SKM-1 (cell line): ENCODE results near the gene ADGRL4.
A peak's percentile ranks its signal among the peaks of the same experiment; 100 is the strongest.
"Not testable (repeated sequence)": the region's sequence is repeated elsewhere in the genome, so short reads cannot be mapped to it uniquely, and the experiment has no call there.

ENCODE experiments used
- DNase-seq: peaks from one replicate; lab custom pipeline; 2025; ENCODE audit not compliant: unreplicated experiment; lab: John Stamatoyannopoulos, UW

ADGRL4 gene

DNA sequence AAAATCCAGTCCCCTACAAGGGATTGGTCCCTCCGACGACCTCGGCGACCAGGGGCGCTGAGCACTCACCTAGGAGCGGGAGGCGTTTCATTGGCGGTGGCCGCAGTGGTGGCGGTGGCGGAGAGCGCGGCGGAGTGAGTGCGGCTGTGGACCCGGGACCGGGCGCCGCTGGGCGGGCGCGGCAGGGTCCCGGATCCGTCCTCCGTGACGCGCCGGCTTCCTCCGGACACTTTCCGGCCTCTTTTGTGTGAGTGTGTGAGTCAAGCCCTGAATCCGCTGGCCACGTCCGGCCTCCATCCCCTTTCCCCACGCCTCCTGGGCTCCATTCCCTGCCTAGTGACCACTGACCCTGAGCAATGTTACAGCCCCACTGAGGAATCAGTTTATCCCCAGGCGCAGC is at the start of gene ADGRL4:
TSS of gene ADGRL4 (minus strand) at position 167 of the 400 bp plus-strand sequence. CDS start at position 91, 76 bp downstream.
- no peak for DNase-seq

DNA sequence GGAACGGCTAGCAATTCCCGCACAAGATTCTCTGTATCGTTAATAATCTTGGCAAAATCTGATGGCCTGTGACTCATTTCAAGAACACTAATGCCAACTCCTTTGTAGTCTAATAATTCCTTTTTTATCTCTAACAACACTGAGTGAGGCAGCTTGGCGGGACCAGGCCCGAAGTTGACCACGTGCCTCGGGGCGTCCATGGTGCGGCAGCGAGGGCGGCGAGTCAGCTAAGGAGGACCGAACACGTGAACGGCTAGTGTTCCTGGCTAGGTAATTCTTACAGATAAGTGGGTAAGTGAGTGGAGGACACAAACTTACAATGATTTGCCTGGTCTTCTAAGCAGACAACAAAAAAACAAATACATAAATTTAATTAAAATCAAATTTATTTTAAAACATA is 49.3 kb upstream of the ADGRL4 start:
- no peak for DNase-seq

DNA sequence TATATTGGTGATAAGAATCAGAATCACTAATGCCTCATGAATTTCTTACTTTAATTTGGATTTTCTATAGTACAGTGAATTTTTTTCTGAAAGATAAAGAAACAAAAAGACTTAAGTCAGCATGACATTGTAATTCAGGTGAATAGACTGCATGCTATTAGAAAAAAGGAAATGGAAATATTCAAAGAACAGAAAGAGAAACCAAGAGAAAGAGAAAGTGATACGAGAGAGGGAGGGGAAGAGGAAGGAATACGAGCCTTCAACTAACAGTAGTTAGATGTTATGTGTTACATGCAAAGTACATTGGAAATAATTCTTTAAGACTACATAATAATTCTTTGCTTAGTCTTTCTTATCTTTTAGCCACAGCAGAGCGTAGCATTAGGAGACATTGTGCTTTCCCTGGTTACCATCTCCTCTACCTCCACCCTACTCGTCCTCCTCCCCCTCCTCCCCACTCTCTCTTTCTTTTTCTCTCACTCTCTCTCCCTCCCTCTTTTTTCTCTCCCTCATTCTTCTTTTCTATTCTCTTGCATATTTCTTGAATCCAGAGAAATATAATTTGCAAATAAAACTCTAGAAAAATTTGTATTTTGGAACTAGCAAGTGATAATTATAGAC is 46.4 kb upstream of the ADGRL4 start:
- DNase-seq = no peak

DNA sequence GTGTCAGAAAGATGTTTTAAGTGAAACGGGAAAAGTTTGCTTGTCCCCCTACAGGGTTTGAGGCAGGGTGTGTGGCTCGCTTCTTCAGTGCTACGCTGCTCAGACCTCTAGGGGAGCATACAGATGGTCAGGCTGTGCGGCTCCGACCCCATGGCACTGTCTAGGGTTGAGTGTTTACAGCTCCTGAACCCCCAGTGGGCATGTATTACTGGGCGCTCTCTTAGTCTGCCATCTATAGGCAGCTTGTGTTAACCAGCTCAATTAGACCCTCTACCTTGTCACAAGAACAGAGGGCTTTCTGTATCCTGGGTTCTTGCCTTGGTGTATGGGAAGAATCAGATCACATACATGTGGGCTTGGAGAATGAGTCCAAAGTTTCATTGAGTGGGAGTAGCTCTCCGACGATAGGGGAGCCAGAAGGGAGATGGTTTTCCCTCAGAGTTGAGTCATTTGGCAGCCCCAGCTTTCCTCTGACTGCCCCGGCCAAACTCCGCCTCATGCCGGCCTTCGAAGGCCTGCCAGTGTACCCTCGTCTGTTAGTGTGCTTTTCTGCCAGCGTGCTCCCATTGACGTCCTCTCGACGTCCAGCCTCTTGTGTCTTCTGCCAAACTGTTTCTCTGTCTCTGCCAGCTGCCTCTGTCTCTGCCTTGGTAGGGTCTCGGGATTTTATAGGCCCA is 38.6 kb upstream of the ADGRL4 start:
- DNase-seq = no peak

DNA sequence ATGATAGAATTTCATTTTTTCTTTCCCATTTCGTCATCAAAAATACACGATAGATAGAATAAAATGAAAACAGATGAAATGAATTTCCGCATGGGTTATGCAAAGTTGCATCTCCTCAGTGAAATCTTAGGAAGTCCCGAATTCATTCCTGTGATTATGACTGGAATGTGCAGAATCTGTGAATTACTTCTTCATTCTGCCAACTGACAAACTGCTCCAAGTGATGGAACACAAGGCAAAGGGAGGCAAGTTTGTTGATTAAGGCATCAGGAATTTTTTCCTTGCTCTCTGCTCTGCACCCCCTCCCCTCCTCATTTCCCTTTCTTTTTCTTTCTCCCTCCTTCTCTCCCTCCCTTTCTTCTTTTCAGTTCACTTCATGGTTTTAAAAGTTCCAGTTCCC is 37.0 kb upstream of the ADGRL4 start:
- DNase-seq = no peak

DNA sequence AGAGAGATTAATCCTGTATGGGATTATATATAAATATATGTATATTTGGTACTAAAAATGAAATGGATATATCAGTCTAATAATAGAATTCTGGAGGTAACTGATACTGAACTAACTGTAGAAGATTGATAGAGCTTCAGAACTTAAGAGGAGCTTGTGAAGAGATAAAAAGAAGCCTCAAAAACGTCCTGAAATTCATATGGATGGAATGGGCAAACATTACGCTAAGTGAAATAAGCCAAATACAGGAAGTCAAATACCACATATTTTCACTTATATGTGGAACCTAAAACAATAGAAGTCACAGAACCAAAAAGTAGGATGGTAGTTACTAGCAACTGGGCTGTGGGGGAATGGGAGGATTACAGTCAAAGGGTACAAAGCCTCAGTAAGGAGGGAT is 36.0 kb upstream of the ADGRL4 start:
- no peak for DNase-seq

DNA sequence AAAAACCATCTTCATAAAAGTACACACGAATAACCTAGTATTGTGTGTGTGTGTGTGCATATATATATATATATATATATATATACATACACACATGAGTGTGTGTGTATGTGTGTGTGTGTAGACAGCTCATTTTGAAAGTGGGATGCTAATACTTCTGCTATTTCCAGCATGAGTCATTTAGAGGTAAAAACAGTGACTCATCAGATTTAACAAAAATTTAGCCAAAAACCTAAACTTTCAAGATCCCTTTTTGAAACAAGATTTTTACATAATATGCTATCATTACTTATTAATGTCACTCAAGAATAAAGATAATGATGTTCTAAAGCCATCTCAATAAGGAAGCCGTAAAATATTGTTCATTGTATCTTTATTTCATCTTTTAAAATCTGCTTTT is 35.6 kb upstream of the ADGRL4 start:
- peak; percentile 3 for DNase-seq

DNA sequence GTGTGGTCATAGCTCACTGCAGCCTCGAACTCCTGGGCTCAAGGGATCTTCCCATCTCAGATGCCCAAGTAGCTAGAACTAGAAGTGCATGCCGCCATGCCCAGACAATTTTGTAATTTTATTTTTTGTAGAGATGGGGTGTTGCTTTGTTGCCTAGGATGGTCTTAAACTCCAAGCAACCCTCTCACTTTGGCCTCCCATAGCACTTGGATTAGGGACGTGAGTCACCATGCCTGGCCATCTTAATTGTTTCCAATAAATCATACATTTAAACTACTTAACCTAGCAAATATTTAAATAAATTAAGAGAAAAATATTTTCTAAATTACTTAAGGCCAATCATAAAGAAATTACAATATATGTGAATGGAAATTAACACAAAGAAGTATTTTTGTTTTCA is 35.1 kb upstream of the ADGRL4 start:
- DNase-seq = no peak

DNA sequence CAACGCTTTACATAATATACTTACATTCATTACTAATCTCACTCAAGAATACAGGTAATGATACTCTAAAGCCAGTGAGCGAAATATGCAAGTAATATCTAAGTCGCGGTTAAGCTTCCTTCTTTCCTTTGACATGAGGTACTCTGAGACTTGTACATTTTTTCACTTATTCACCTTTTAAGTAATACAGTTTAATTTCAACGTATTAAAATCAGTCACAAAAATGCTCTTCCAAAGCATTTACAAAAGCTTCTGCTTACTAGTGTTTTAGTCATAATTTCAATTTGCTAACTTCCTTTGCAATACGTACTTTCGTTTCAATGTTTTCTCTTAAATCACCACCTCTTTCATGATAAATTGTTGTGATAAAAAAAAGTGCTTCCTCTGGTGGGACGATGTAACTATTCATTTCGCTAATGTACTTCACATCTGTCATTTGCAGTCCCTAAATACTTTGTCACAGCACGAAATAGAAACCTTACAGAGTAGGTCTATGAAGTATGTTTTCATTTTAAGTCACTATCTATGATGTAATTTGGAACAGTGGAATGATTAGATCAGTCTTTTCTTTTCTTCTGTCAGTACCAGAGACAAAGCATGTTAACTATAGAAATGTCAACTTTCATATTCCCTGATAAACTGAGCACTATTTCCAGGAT is 34.0 kb upstream of the ADGRL4 start:
- no peak for DNase-seq

DNA sequence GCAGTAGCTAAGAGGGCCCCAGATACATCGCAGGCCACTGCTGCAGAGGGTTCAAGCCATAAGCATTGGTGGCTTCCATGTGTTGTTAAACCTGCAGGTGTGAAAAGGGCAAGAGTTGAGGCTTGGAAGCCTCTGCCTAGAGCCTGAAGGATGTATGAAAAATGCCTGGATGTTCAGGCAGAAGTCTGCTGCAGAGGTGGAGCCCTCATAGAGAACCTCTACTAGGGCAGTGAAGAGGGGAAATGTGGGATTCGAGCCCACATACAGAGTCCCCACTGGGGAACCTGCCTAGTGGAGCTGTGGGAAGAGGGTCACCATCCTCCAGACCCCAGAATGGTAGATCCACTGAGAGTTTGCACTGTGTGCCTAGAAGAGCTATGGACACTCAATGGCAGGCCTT is 30.6 kb upstream of the ADGRL4 start:
- DNase-seq = no peak

DNA sequence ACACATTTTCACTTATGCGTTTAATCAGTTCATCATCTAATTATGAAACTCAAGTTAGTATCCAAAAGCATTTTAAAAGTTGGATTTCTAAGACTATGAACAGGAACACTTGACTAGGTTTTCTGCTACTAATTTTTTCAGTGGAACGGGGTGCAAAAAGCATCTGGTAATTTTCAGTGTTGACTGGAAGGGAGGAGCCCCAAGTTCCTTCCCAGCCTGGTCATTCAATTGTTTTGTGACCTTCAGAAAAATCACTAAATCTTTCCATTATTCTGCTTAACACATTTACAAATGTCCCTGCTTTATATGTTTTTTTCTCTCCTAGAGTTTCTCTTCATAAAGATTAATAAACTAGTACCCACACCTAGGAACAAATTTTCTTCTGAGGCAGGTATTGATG is 6.0 kb upstream of the ADGRL4 start:
- no peak for DNase-seq

DNA sequence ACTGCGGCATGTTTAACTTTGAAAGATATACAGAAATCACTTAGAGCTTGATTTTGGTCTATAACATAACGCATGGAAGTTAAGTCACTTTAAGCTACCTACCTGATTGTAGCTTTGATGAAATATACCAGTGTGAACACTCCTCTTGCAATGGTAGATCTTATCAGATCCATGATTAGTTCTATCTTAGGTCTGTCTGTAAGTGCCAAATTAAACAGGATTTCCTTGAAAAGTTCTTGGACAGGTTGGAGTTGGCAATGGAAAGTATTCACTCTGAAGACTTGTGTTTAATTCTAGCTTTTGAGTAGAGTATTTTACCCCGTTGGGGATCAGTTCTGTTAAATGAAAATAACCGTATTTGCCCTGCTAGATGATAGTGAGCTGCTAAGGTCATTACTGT is 4.1 kb upstream of the ADGRL4 start:
- no peak for DNase-seq

DNA sequence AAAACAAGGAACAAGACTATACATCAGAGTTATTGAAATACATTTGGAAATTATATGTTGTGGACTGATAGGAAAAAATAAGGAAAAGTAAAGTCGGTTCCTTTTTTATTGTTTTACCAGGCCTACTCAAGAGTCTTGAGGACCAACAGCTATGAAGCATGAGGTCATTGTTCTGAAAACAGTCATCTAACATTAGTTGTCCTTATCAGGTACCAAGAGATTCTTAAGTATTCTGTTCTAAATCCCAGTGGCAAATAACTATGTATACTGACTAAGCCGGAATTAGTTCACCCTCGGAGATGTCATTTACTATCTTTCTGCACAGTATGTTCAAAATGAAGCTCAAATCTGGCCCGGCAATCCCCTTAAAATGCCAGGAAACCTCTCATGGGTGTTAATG is 585 bp downstream of the ADGRL4 start:
- no peak for DNase-seq

DNA sequence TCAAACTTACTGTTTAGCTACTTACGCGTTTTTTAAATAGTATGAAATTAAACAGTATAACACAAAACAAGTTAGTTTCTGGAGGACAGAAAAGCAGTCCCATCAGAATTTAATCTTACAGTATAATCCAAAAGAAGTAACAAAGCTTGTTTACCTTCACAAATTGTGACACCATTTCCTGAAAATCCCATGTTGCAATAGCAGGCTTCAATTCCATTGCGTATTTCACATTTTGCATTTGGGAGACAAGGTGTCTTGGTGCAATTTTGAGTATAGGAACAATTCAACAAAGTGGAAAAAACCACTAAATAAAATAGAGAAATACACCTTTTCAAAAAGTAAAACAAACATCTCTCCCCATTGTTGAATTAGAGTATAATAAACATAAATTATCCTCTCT is 1.6 kb downstream of the ADGRL4 start:
- no peak for DNase-seq

DNA sequence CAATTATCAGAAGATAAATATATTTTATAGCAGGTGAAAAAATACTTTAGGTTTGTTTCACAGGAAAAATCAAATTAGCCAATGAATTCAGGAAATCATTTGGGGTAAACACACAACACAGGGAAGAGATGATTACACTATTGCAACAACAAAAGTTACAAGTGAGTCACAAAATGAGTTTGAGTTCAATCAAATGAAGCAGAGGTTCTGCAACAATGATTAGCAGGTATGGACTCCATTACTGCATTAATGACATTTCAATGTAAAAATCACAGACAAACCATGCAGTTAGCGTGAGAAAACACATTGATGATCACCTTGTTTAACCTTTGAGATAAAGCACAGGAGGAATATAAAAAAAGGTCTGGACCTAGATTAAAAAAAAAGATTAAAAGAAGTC is 9.7 kb downstream of the ADGRL4 start:
- DNase-seq = no peak

DNA sequence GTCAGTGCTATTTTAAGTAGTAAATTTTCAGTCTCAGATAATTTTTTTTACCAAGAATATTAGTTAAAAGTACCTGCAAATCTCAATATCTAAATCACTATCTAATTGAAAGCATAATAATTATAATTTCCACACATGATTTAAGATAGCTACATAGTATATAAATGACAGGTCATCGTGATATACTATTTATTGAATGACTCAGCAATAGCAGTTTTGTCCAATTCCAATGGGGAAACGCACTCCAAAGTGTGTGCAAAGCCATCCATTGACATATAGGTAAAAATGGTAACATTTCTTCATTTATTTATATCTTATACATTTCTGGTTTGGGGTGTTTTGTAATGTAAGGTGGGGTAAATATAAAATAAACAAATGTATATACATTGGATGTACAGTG is 19.5 kb downstream of the ADGRL4 start:
- no peak for DNase-seq

DNA sequence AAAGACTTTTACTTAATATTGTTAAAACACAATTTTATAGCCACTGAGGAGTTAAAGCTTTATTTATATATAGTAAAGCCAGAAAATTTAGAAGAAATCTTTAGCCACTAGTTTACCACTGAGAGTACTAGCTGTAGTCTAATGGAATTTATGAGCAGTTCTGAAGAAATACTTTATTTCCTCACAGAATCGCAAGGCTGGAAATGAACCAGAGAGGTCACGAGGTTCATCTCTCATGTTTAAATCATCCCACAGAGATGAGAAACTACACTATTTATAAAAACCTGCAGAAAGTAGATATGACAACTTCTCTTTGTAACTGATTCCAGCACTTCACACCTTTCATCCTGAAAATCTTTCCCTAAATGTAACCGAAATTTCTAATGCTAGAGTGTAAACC is 26.0 kb downstream of the ADGRL4 start:
- DNase-seq = no peak

DNA sequence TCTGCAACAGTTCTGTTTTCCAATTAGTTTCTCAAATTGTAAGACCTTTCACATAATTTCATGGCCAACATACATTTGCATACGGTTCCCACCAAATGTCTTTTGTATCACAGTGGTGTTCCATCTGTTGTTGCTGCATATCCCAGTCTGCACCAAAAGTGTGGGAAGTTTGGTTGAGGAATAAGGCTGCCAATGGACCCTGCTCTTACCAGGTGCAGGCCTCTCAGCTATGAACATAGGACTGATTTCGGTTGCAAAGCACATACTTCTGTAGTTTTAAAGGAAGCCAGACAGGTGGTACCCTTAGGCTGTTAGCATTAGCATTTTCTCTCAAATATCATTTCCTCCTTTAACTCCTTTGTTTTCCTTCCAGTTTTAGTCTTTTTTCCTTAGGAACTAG is 33.8 kb downstream of the ADGRL4 start:
- DNase-seq = no peak

DNA sequence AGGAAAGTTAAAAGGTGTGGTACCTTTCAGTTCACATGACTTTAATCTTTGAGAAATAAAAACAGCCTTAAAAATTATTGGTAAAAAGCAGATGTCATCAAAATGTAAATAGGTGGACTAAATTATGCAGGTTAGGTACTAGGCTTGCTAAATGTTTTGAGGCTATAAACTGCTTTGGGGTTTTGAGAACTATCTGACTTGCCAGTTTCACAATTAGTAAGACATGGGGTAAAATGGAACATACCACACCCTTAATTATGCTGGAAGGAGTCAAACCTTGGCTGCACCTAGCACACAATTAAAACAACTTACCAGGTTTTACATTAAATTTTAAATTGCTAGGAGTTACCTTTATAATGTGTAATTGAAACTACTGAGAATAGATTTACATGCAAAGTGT is 39.4 kb downstream of the ADGRL4 start:
- not testable (repeated sequence) for DNase-seq

DNA sequence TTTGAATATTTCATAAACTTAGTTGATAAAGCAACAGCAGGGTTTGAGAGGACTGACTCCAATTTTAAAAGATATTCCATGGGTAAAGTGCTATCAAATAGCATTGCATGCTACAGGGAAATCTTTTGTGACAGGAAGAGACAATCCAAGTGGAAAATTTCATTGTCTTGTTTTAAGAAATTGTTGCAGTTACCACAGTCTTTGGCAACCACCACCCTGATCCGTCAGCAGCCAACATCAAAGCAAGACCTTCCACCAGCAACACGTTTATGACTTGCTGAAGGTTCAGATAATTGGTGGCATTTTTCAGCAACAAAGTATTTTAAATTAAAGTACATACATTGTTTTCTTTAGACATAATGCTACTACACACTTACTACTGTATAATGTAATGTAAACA is 47.8 kb downstream of the ADGRL4 start:
- no peak for DNase-seq

DNA sequence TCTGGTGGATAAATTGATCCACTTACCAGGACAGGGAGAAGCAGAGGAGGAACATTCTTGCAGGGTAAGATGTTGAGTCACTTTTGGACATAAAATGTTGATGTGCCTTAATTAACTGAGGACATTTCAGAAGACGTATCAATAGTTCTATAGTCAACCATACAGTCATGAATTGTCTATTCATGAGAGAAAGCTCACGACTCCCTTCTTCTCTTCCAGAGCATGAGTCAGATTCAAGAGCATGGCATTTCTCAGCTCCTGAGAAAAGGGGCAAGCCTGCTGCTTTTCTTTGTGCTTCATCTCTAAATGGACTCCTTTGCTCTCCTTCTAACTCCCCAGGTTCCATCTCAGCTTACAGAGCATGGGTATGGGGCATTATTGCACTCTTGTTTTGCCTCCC is 55.7 kb downstream of the ADGRL4 start:
- no peak for DNase-seq

DNA sequence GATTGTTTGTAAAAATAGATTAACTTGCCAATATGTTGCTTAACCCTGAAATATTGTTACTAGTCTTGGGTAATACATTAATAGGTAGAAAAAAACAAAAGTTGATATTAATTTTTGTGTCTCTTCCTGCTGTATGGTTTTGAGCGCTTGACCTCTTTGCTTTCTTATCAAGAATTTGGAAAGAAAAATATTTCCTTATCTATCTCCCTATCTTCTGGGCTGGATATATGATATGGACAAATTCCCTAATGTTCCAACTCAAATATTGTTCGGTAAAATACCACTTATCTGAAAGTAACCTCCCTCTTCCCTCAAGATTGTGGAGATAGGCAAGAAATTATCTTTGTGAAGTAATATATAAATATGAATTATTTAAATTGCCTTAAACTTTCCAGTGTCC is 57.3 kb downstream of the ADGRL4 start:
- DNase-seq = no peak

DNA sequence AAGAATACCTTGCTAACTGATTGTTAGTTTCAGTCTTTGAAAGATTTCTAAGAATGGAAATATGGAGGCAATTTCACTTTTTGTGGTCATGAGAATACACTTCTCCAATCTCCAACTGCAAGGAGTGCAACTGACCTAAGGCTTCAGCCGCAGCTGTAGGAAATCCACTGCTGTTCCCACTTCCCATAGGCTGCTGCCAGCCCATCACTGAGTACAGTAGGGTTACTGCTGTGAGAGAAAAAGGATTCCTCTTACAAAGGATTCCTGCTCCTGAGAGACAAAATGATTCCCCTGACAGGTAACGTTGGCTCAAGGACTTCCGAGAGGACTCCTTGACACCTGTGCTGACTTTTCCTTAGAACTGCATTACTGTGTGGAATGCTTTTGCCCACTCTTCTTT is 87.4 kb downstream of the ADGRL4 start:
- DNase-seq = no peak
